ENCODE measurements around the gene HUWE1. TPM values are rescaled to one million over a fixed set of nuclear protein-coding genes. Genes with fewer than 3 reads are reported as not detected.

HUWE1 gene
- total RNA-seq, 1 experiment from 2014 or later = 277 TPM

DNA sequence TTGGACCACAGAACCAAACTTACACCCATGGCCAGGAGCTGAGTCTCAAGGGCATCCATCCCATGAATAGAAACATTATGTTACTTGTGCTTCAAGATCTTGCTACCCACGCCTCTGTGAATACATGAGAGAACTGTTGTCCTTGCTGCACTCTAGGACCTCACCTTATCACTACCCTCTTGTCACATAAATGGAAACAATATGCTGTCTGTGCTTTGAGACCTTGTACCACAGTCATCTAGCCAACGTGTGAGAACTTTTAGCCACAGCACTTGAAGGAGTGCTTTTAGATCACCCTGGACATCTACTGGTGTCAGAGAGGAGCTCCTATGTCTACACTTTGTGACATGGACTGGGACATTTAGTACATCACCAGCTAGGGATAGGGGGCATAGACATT, 30.7 kb upstream of the HUWE1 start (continued):
- TF ChIP-seq, protein P1, sequence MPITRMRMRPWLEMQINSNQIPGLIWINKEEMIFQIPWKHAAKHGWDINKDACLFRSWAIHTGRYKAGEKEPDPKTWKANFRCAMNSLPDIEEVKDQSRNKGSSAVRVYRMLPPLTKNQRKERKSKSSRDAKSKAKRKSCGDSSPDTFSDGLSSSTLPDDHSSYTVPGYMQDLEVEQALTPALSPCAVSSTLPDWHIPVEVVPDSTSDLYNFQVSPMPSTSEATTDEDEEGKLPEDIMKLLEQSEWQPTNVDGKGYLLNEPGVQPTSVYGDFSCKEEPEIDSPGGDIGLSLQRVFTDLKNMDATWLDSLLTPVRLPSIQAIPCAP (CRISPR knock-in tag; IDR thresholded peaks at IDR 0.05) = no peak
- TF ChIP-seq ZNF121 (CRISPR knock-in tag; IDR thresholded peaks at IDR 0.05) (no peak), SMAD4 (CRISPR knock-in tag; IDR thresholded peaks at IDR 0.05) (no peak), ATF1 (CRISPR knock-in tag; IDR thresholded peaks at IDR 0.05) (no peak), SMAD3 (CRISPR knock-in tag; IDR thresholded peaks at IDR 0.05; ENCODE audit: borderline replicate concordance) (no peak), TP53 (CRISPR knock-in tag; IDR thresholded peaks at IDR 0.05) (no peak), NFATC4 (CRISPR knock-in tag; IDR thresholded peaks at IDR 0.05) (no peak), ZNF317 (CRISPR knock-in tag; IDR thresholded peaks at IDR 0.05; ENCODE audit: borderline replicate concordance, low read depth) (no peak)
- TF ChIP-seq, protein P2, sequence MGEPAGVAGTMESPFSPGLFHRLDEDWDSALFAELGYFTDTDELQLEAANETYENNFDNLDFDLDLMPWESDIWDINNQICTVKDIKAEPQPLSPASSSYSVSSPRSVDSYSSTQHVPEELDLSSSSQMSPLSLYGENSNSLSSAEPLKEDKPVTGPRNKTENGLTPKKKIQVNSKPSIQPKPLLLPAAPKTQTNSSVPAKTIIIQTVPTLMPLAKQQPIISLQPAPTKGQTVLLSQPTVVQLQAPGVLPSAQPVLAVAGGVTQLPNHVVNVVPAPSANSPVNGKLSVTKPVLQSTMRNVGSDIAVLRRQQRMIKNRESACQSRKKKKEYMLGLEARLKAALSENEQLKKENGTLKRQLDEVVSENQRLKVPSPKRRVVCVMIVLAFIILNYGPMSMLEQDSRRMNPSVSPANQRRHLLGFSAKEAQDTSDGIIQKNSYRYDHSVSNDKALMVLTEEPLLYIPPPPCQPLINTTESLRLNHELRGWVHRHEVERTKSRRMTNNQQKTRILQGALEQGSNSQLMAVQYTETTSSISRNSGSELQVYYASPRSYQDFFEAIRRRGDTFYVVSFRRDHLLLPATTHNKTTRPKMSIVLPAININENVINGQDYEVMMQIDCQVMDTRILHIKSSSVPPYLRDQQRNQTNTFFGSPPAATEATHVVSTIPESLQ (CRISPR knock-in tag; IDR thresholded peaks at IDR 0.05) = no peak

DNA sequence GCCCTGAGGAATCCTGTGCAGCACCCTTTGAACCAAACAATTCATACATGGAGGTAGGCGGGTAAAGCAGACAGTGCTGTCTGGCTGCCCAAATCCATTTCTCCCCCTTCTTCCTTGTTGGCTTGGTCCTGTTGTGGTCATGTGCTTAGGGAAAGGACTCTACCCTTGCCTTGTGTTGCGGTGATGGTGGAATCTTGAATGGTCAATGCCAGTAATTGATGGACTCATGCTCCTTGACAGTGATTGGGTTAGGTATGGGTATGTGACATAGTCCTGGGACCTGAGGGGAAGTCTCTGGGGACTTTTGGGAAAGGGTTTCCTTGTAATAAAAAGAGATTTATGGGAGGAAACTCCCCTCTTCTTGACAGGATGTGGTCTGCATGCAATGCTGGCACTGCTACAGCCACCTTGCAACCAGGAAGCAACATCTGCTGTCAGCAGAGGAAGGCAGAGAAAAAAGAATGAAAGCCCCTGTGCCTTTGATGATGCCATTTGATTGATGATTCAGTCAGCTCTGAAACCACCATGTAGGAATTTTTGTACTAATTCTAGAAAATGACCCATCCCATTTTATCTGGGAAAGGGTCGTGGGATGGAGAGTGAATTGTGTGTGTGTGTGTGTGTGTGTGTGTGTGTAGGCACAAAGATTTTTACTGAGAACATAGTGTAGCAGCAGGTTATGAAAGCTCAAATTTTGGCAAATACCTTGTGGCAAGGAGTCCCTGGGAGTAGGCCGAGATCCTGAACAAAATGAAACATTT, 30.0 kb upstream of the HUWE1 start:
- ATAC-seq = no peak
- no peaks in the 10 kb centered on the region for H3K9me3 Mint-ChIP-seq
- DNase-seq (ENCODE audit: low spot score) = no peak
- POLR2A ChIA-PET = no interaction called here
- no peak overlapping the region for H3K27ac Mint-ChIP-seq
- H3K36me3 Mint-ChIP-seq = no peaks in the 10 kb centered on the region
- no peaks in the 10 kb centered on the region for H3K27me3 Mint-ChIP-seq (ENCODE audit: low read depth)
- H3K4me1 Mint-ChIP-seq = peaks cover 12% of the 10 kb centered on the region
- no peak overlapping the region for H3K4me3 Mint-ChIP-seq
- CTCF ChIA-PET = no interaction called here
- no peak for TF ChIP-seq TEAD1 (CRISPR knock-in tag; IDR thresholded peaks at IDR 0.05)
- TF ChIP-seq ZNF416 (CRISPR knock-in tag; IDR thresholded peaks at IDR 0.05) = no peak
- TF ChIP-seq, protein P3, sequence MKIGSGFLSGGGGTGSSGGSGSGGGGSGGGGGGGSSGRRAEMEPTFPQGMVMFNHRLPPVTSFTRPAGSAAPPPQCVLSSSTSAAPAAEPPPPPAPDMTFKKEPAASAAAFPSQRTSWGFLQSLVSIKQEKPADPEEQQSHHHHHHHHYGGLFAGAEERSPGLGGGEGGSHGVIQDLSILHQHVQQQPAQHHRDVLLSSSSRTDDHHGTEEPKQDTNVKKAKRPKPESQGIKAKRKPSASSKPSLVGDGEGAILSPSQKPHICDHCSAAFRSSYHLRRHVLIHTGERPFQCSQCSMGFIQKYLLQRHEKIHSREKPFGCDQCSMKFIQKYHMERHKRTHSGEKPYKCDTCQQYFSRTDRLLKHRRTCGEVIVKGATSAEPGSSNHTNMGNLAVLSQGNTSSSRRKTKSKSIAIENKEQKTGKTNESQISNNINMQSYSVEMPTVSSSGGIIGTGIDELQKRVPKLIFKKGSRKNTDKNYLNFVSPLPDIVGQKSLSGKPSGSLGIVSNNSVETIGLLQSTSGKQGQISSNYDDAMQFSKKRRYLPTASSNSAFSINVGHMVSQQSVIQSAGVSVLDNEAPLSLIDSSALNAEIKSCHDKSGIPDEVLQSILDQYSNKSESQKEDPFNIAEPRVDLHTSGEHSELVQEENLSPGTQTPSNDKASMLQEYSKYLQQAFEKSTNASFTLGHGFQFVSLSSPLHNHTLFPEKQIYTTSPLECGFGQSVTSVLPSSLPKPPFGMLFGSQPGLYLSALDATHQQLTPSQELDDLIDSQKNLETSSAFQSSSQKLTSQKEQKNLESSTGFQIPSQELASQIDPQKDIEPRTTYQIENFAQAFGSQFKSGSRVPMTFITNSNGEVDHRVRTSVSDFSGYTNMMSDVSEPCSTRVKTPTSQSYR (CRISPR knock-in tag; IDR thresholded peaks at IDR 0.05) = no peak
- no peak for TF ChIP-seq PRRX2 (CRISPR knock-in tag; IDR thresholded peaks at IDR 0.05)
- TF ChIP-seq, protein P4, sequence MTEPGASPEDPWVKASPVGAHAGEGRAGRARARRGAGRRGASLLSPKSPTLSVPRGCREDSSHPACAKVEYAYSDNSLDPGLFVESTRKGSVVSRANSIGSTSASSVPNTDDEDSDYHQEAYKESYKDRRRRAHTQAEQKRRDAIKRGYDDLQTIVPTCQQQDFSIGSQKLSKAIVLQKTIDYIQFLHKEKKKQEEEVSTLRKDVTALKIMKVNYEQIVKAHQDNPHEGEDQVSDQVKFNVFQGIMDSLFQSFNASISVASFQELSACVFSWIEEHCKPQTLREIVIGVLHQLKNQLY (CRISPR knock-in tag; IDR thresholded peaks at IDR 0.05) = no peak
- TF ChIP-seq CBFB (CRISPR knock-in tag; IDR thresholded peaks at IDR 0.05; ENCODE audit: low read depth) = no peak
- TF ChIP-seq, protein P5, sequence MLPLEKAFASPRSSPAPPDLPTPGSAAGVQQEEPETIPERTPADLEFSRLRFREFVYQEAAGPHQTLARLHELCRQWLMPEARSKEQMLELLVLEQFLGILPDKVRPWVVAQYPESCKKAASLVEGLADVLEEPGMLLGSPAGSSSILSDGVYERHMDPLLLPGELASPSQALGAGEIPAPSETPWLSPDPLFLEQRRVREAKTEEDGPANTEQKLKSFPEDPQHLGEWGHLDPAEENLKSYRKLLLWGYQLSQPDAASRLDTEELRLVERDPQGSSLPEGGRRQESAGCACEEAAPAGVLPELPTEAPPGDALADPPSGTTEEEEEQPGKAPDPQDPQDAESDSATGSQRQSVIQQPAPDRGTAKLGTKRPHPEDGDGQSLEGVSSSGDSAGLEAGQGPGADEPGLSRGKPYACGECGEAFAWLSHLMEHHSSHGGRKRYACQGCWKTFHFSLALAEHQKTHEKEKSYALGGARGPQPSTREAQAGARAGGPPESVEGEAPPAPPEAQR (CRISPR knock-in tag; IDR thresholded peaks at IDR 0.05) = no peak
- TF ChIP-seq, protein P6, sequence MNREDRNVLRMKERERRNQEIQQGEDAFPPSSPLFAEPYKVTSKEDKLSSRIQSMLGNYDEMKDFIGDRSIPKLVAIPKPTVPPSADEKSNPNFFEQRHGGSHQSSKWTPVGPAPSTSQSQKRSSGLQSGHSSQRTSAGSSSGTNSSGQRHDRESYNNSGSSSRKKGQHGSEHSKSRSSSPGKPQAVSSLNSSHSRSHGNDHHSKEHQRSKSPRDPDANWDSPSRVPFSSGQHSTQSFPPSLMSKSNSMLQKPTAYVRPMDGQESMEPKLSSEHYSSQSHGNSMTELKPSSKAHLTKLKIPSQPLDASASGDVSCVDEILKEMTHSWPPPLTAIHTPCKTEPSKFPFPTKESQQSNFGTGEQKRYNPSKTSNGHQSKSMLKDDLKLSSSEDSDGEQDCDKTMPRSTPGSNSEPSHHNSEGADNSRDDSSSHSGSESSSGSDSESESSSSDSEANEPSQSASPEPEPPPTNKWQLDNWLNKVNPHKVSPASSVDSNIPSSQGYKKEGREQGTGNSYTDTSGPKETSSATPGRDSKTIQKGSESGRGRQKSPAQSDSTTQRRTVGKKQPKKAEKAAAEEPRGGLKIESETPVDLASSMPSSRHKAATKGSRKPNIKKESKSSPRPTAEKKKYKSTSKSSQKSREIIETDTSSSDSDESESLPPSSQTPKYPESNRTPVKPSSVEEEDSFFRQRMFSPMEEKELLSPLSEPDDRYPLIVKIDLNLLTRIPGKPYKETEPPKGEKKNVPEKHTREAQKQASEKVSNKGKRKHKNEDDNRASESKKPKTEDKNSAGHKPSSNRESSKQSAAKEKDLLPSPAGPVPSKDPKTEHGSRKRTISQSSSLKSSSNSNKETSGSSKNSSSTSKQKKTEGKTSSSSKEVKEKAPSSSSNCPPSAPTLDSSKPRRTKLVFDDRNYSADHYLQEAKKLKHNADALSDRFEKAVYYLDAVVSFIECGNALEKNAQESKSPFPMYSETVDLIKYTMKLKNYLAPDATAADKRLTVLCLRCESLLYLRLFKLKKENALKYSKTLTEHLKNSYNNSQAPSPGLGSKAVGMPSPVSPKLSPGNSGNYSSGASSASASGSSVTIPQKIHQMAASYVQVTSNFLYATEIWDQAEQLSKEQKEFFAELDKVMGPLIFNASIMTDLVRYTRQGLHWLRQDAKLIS (CRISPR knock-in tag; IDR thresholded peaks at IDR 0.05; ENCODE audit: borderline replicate concordance) = no peak
- TF ChIP-seq GRHL2 (CRISPR knock-in tag; IDR thresholded peaks at IDR 0.05; ENCODE audit: insufficient replicate concordance, severe bottlenecking) = no peak
- no peak for TF ChIP-seq JAZF1 (CRISPR knock-in tag; IDR thresholded peaks at IDR 0.05)
- TF ChIP-seq IRF2 (CRISPR knock-in tag; IDR thresholded peaks at IDR 0.05; ENCODE audit: borderline replicate concordance, low read depth) = no peak
- TF ChIP-seq, protein P7, sequence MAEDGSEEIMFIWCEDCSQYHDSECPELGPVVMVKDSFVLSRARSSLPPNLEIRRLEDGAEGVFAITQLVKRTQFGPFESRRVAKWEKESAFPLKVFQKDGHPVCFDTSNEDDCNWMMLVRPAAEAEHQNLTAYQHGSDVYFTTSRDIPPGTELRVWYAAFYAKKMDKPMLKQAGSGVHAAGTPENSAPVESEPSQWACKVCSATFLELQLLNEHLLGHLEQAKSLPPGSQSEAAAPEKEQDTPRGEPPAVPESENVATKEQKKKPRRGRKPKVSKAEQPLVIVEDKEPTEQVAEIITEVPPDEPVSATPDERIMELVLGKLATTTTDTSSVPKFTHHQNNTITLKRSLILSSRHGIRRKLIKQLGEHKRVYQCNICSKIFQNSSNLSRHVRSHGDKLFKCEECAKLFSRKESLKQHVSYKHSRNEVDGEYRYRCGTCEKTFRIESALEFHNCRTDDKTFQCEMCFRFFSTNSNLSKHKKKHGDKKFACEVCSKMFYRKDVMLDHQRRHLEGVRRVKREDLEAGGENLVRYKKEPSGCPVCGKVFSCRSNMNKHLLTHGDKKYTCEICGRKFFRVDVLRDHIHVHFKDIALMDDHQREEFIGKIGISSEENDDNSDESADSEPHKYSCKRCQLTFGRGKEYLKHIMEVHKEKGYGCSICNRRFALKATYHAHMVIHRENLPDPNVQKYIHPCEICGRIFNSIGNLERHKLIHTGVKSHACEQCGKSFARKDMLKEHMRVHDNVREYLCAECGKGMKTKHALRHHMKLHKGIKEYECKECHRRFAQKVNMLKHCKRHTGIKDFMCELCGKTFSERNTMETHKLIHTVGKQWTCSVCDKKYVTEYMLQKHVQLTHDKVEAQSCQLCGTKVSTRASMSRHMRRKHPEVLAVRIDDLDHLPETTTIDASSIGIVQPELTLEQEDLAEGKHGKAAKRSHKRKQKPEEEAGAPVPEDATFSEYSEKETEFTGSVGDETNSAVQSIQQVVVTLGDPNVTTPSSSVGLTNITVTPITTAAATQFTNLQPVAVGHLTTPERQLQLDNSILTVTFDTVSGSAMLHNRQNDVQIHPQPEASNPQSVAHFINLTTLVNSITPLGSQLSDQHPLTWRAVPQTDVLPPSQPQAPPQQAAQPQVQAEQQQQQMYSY (CRISPR knock-in tag; IDR thresholded peaks at IDR 0.05) = no peak
